BLaER1 treated with 17β-estradiol and CSF1 and Interleukin-3, amounts not matched to agents 10 nM and 100 nM (cell line): ENCODE measurements around the gene CYP27A1.

ENCODE experiments used
- H3K27ac ChIP-seq, 11 experiments: shearing (Covaris generic); formaldehyde crosslinking; 2 replicates each; pipeline ENCODE4 v1.8.1; 2022
- H3K27me3 ChIP-seq, 11 experiments: shearing (Covaris generic); formaldehyde crosslinking; 2 replicates each; pipeline ENCODE4 v1.8.1; 2022
- H3K36me3 ChIP-seq, 11 experiments: shearing (Covaris generic); formaldehyde crosslinking; 2 replicates each; pipeline ENCODE4 v1.8.1; 2022
- H3K4me1 ChIP-seq, 10 experiments: shearing (Covaris generic); formaldehyde crosslinking; 2 replicates each; pipeline ENCODE4 v1.8.1; 2022
- H3K4me2 ChIP-seq, 11 experiments: shearing (Covaris generic); formaldehyde crosslinking; 2 replicates each; pipeline ENCODE4 v1.8.1; 2022
- H3K4me3 ChIP-seq, 10 experiments: shearing (Covaris generic); formaldehyde crosslinking; 2 replicates each; pipeline ENCODE4 v1.8.1; 2022
- H3K9ac ChIP-seq, 11 experiments: shearing (Covaris generic); formaldehyde crosslinking; 2 replicates each; pipeline ENCODE4 v1.8.1; 2022
- H3K9me3 ChIP-seq, 11 experiments: shearing (Covaris generic); formaldehyde crosslinking; replicated peaks in 1 of 11; 2 replicates each; pipeline ENCODE4 v1.8.1; 2022
- H4K20me1 ChIP-seq, 11 experiments: shearing (Covaris generic); formaldehyde crosslinking; 2 replicates each; pipeline ENCODE4 v1.8.1; 2022
- Cebpa-rat ChIP-seq, 11 experiments: shearing (Covaris generic); IDR thresholded peaks; 2 replicates each; pipeline ENCODE4 v1.8.1; 2022

Gene CYP27A1

GRCh38 chr2:218863021-218863520 is 81.1 kb downstream of the CYP27A1 start:
- Histone ChIP-seq H3K9me3 (no peaks in the 10 kb centered on the region), H3K4me2 (no peak overlapping the region), H3K4me3 (no peak overlapping the region), H3K9ac (no peak overlapping the region), H3K4me1 (peaks cover 8 to 18% (median 13%) of the 10 kb centered on the region in 10 experiments; a peak in 19 of 20 replicates), H4K20me1 (peaks cover 0 to 44% (median 23%) of the 10 kb centered on the region in 11 experiments; a peak in 16 of 22 replicates), H3K36me3 (no peaks in the 10 kb centered on the region), H3K27ac (no peak overlapping the region), H3K27me3 (peaks cover 71 to 97% (median 96%) of the 10 kb centered on the region in 11 experiments)
- no peak for TF ChIP-seq Cebpa-rat (IDR thresholded peaks at IDR 0.05)
